Measurements from ENCODE around the gene FAM227B.
"Not testable (repeated sequence)": the region's sequence is repeated elsewhere in the genome, so short reads cannot be mapped to it uniquely, and the experiment has no call there.

The FAM227B gene

GRCh38 chr15:49379996-49380395 is 240.6 kb downstream of the FAM227B start:
- no peak for DNase-seq (ENCODE audit: low spot score)

- no peak for DNase-seq (ENCODE audit: low spot score)
These were observed 248.3 kb downstream of the FAM227B start for GRCh38 chr15:49372366-49372765.

GRCh38 chr15:49370782-49371181 is 249.8 kb downstream of the FAM227B start:
- peak; percentile 15 for DNase-seq (ENCODE audit: low spot score)

- no peak for DNase-seq (ENCODE audit: low spot score)
These were observed 254.1 kb downstream of the FAM227B start for GRCh38 chr15:49366496-49366895.

GRCh38 chr15:49361370-49361769 is 259.2 kb downstream of the FAM227B start:
- DNase-seq (ENCODE audit: low spot score) = no peak

GRCh38 chr15:49354439-49354838 is 266.2 kb downstream of the FAM227B start:
- not testable (repeated sequence) for DNase-seq (ENCODE audit: low spot score)

GRCh38 chr15:49343546-49343945 is 277.1 kb downstream of the FAM227B start:
- DNase-seq (ENCODE audit: low spot score) = no peak

GRCh38 chr15:49339656-49340055 is 281.0 kb downstream of the FAM227B start:
- DNase-seq (ENCODE audit: low spot score) = no peak

- no peak for DNase-seq (ENCODE audit: low spot score)
These were observed 288.7 kb downstream of the FAM227B start for GRCh38 chr15:49331951-49332350.

GRCh38 chr15:49331442-49331841 is 289.2 kb downstream of the FAM227B start:
- no peak for DNase-seq (ENCODE audit: low spot score)

GRCh38 chr15:49330166-49330565 is 290.5 kb downstream of the FAM227B start:
- no peak for DNase-seq (ENCODE audit: low spot score)

GRCh38 chr15:49328941-49329340 is 291.7 kb downstream of the FAM227B start:
- DNase-seq (ENCODE audit: low spot score) = no peak

GRCh38 chr15:49327927-49328326 is 292.7 kb downstream of the FAM227B start:
- DNase-seq (ENCODE audit: low spot score) = no peak

- DNase-seq (ENCODE audit: low spot score) = no peak
These were observed 297.4 kb downstream of the FAM227B start for GRCh38 chr15:49323207-49323606.

- no peak for DNase-seq (ENCODE audit: low spot score)
These were observed 300.3 kb downstream of the FAM227B start for GRCh38 chr15:49320351-49320750.

GRCh38 chr15:49315391-49315823 is 305.2 kb downstream of the FAM227B start:
- DNase-seq (ENCODE audit: low spot score) = peak; percentile 20

- peak; percentile 4 for DNase-seq (ENCODE audit: low spot score)
These were observed 305.9 kb downstream of the FAM227B start for GRCh38 chr15:49314716-49315115.

GRCh38 chr15:49313650-49314049 is 307.0 kb downstream of the FAM227B start:
- no peak for DNase-seq (ENCODE audit: low spot score)

GRCh38 chr15:49309889-49310288 is 310.7 kb downstream of the FAM227B start:
- no peak for DNase-seq (ENCODE audit: low spot score)

- no peak for DNase-seq (ENCODE audit: low spot score)
These were observed 311.9 kb downstream of the FAM227B start for GRCh38 chr15:49308686-49309085.

- DNase-seq (ENCODE audit: low spot score) = no peak
These were observed 314.1 kb downstream of the FAM227B start for GRCh38 chr15:49306551-49306950.

GRCh38 chr15:49303003-49303402 is 317.6 kb downstream of the FAM227B start:
- DNase-seq (ENCODE audit: low spot score) = no peak

- no peak for DNase-seq (ENCODE audit: low spot score)
These were observed 319.1 kb downstream of the FAM227B start for GRCh38 chr15:49301562-49301961.

- DNase-seq (ENCODE audit: low spot score) = no peak
These were observed 319.8 kb downstream of the FAM227B start for GRCh38 chr15:49300856-49301255.

- no peak for DNase-seq (ENCODE audit: low spot score)
These were observed 323.0 kb downstream of the FAM227B start for GRCh38 chr15:49297584-49297983.
